Tibial nerve (tissue), 3 donors: ENCODE results near the gene AK8.

Experiments
- POLR2A ChIP-seq, 2 donors: fragments of 450-650 bp; IDR thresholded peaks; one replicate each; pipeline ENCODE4 v1.6.1; 2017; ENCODE audit warnings: antibody characterized with exemption in 2 of 2, mild to moderate bottlenecking in 2 of 2, moderate library complexity in 2 of 2
- TF ChIP-seq, protein P1 (sequence below), 5 experiments: fragments of 200-600 bp in 3 of 5; fragments of 450-650 bp in 2 of 5; sonication (generic) in 3 of 5; IDR thresholded peaks; one replicate each; pipeline ENCODE4 v1.5.1; 2016 to 2019; ENCODE audit warnings: antibody characterized with exemption in 5 of 5, mild to moderate bottlenecking in 3 of 5, moderate library complexity in 2 of 5

GRCh38 chr9:132912131-132912530, 34.0 kb upstream of the AK8 start:
- TF ChIP-seq, protein P1, sequence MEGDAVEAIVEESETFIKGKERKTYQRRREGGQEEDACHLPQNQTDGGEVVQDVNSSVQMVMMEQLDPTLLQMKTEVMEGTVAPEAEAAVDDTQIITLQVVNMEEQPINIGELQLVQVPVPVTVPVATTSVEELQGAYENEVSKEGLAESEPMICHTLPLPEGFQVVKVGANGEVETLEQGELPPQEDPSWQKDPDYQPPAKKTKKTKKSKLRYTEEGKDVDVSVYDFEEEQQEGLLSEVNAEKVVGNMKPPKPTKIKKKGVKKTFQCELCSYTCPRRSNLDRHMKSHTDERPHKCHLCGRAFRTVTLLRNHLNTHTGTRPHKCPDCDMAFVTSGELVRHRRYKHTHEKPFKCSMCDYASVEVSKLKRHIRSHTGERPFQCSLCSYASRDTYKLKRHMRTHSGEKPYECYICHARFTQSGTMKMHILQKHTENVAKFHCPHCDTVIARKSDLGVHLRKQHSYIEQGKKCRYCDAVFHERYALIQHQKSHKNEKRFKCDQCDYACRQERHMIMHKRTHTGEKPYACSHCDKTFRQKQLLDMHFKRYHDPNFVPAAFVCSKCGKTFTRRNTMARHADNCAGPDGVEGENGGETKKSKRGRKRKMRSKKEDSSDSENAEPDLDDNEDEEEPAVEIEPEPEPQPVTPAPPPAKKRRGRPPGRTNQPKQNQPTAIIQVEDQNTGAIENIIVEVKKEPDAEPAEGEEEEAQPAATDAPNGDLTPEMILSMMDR (IDR thresholded peaks at IDR 0.05): no peak
- TF ChIP-seq POLR2A (IDR thresholded peaks at IDR 0.05): no peak
